Measurements from ENCODE around the gene SLC25A52.
"Not testable (repeated sequence)": the region's sequence is repeated elsewhere in the genome, so short reads cannot be mapped to it uniquely, and the experiment has no call there.

SLC25A52 gene

GRCh38 chr18:31740180-31740579 lies 20.5 kb downstream of the SLC25A52 start:
- no peak for DNase-seq (ENCODE audit: low read depth)

- no peak for DNase-seq (ENCODE audit: low read depth)
Observed at GRCh38 chr18:31739651-31740050, 21.0 kb downstream of the SLC25A52 start.

DNA sequence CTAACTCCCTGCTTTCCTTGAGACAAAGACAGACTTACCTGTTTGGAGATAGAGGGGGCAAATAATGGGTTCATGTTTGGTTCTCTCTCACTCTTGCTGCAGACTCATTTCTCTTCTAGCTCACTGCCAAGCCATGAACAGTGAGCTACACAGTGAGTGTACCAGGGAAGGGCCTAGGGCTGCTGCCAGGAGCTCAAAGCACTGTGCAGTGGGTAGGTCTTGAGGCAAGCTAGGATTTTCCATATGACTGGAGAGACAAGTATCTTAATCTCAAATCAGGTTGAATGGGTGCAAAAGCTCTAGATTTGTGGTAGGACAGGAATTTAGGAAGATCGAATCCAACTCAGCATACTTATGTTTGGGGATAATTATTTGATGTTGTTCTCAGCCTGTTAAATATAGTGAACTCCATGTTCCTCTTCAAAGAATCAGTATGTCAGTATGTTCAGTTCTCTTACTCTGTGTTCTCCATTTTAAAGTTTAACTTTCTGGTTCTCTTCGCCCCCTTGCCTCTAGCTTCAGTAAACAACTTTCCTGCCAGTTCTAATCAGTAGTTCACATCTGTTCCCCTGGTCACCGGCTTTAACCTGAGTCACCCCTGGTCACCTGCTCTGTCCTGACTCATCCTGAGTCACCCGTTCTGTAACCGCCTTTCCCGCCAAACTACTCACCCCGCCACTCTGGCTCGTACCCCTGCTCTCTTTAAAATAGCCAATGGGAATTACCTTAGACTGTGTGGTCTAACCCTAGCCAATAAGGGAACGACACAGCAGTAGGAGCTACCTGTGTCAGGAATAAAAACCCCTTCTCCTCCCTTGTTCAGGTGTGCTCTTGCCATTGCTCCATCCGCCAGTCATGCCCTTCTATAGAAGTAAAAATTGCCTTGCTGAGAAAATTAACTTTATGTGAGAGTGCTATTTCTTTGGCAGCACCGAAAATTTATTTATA lies 21.9 kb downstream of the SLC25A52 start:
- no peak for DNase-seq (ENCODE audit: low read depth)

- no peak for DNase-seq (ENCODE audit: low read depth)
Observed at GRCh38 chr18:31736630-31737029, 24.1 kb downstream of the SLC25A52 start.

- DNase-seq (ENCODE audit: low read depth): no peak
Observed at GRCh38 chr18:31731628-31732027, 29.1 kb downstream of the SLC25A52 start.

DNA sequence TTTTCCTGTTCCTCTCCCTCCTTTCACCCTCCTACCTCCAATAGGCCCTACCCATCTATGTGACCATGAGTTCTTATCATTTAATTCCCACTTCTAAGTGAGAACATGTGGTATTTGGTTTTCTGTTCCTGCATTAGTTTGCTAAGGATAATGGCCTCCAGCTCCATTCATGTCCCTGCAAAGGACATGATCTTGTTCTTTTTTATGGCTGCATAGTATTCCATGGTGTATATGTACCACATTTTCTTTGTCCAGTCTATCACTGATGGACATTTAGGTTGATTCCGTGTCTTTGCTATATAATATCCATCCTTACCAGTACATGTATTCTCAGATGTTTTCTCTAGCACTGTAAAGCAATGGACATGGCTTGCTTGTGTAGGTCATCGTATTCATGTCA lies 31.5 kb downstream of the SLC25A52 start:
- not testable (repeated sequence) for DNase-seq (ENCODE audit: low read depth)

DNA sequence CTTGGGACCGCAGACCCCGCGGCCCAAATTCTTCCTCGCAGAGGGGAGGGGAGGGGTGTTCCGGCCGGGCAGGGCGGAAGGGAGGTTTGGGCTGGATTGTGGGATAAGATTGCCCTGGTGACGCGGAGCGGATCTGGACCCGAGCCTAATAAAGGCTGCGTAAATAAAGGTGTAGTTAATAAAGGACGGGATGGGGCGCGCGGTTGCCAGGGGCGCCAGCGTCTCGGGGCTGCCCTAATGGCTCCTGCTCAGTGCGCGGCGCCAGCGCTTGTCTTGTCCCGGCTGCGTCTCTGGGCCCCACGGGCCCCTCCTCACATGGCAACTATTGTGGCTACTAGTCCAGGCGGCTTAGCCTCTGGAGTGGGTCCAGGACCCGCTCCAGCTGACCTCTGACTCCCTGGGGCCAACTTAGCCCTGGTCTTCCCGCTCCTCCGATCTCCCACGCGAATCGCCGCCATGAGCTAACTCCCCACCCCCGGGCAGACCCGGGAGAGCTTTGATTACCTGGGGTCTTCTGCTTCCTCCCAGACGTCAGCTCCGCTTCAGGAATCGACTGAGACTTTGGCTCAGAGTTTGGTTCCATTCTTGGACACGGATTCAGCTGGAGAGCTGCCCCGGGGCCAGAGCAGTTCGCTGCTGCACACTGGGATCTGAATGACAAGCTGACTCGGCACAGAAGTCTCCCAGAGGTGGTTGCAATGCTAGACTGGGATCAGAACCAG lies 36.5 kb downstream of the SLC25A52 start:
- no peak for DNase-seq (ENCODE audit: low read depth)

DNA sequence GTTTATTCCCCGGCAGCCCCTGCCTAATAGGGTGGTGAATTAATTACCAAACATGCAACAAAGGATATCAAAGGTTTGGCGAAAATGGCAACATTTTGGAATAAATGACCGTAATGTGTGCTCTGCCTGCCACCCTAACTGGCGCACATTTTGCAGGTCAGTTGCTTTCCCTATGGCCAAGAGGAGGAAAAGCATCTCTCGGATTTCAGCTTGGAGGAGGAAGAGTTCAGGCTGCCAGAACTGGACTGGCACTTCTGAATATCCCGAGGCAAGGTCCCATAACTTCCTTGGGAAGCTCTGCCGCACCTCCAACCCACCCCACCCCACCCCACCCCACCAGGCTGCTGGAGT lies 37.1 kb downstream of the SLC25A52 start:
- DNase-seq (ENCODE audit: low read depth): no peak

DNA sequence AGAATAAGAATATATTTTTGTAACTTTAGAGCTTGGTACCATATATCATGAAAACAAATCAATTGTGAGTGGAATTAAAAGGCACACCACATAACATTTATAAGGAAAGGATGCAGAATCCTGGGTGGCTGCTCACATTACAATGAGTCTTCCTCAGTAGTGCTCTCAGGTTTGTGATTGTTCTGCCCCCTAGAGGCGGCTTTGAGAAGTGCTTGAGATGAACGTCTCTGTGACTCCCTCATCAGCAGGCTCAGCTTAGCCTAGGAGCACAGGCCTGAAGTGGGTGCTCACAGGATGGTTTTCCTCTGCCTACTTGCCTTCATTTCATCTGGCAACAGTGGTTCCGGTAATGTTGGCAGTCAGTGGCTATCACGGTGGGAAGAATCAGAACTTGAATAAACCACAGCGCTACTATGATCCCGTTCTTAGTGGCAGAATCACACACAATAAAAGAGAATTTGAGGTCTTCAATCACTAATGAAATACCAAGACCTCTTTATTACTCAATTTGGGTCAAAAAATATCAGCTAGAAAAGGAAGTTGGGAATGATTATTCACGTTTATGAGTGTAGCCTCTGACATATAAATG lies 38.2 kb downstream of the SLC25A52 start:
- peak; percentile 52 for DNase-seq (ENCODE audit: low read depth)

DNA sequence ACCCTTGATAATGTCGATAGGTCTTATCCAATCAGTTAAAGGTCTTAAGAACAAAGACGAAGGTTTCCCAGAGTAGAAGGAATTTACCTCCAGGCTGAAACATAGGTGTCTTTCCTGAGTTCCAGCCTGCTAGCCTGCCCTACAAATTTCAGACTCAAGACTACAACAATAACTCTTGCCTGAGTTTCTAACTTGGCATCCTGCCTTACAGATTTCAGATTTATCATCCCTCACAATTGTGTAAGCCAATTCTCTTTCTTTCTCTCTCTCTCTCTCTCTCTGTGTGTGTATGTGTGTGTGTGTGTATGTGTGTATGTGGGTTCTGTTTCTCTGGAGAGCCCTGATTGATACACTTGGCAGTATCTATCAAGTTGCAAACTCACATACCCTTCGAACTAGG lies 39.1 kb downstream of the SLC25A52 start:
- DNase-seq (ENCODE audit: low read depth): no peak

GRCh38 chr18:31720867-31721266 lies 39.8 kb downstream of the SLC25A52 start:
- no peak for DNase-seq (ENCODE audit: low read depth)

GRCh38 chr18:31719363-31720006 lies 41.2 kb downstream of the SLC25A52 start:
- no peak for DNase-seq (ENCODE audit: low read depth)

DNA sequence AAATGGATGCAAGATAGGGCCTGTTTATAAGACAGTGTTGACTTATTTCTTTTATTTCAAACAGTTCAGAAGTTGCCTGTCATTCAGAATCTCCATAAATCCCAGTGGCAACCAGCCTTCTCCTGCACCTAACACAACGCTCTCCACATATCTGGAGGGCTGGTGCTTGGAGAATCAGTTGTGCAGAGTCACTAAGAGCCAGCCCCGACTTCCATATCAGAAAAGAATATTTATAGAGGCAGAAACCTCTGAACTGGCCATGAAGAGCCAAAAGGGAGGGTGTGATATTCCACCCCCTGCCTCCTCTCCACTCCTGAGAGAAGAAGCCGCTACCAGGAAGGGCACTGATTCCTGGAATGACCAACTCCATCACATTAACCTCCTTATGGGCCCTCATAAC lies 42.3 kb downstream of the SLC25A52 start:
- no peak for DNase-seq (ENCODE audit: low read depth)

DNA sequence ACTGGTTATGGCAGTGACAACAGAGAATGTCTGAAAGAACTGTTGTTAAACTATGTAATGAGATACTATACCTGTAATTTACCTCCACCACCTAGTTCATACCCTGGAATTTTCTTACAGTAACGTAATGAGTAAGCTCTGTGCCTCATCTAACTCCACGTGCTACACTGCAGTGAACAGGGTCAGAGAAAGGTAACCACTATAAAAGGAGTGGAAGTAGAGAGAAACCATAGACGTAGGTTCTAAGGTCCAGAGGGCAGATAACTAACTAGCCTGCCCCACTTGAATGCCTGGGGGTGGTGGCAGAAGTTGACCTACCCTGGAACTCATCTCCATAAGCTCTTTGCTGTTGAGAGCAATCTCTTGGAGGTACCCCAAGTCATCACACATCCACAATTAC lies 44.3 kb downstream of the SLC25A52 start:
- no peak for DNase-seq (ENCODE audit: low read depth)

DNA sequence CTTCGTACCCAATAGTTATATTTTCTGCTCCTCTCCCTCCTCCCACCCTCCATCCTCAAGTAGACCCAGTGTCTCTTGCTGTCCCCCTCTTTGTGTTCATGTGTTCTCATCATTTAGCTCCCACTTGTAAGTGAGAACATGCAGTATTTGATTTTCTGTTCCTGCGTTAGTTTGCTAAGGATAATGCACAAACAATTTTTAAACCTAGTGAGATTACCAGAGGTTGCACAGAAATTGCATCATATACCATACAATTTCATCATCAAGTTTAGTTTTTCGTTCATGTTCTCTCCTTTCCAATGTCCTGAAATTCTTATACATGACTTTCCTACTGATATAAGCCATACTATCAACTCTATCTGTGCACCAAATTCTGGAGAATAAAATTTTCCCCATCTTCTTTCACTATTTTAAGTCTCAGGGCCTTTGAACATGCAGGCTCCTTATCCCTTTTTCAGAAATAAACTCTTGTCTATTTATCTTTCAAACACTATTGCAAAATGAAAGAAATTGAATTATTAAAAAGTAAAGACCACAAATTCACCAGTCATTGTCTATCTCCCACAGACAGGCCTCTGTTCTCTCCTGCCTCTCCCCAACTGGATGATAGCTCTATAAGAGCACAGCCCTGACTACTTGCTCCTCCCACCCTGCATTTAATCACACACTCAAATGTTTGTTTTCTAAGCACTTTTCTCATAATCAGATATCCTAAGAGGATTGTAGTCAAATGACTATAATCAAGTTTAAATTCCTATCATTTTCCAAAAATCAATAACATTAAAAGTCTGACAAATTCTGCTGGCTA lies 49.1 kb downstream of the SLC25A52 start:
- DNase-seq (ENCODE audit: low read depth): no peak

GRCh38 chr18:31710826-31711225 lies 49.9 kb downstream of the SLC25A52 start:
- DNase-seq (ENCODE audit: low read depth): no peak
